ENCODE measurements around the gene CCDC82.
"Not testable (repeated sequence)": the region's sequence is repeated elsewhere in the genome, so short reads cannot be mapped to it uniquely, and the experiment has no call there.

- TF ChIP-seq CTCF (conservative IDR thresholded peaks at IDR 0.05; ENCODE audit: low read length); EZH2phosphoT487 (IDR thresholded peaks at IDR 0.05; ENCODE audit: borderline replicate concordance, low read depth, low read length): not testable (repeated sequence)
These were observed 42.9 kb upstream of the CCDC82 start for GRCh38 chr11:96432654-96433053.
